ENCODE measurements around the gene TPRA1. TPM values are rescaled to one million over a fixed set of nuclear protein-coding genes. Genes with fewer than 3 reads are reported as not detected.

Gene TPRA1
- total and polyA plus RNA-seq, 9 of the 15 experiments (the other 6 are each of a cell fraction or from before 2014, with no cell fraction given), result 0.66 to 21.5 (median 11.1) TPM

DNA sequence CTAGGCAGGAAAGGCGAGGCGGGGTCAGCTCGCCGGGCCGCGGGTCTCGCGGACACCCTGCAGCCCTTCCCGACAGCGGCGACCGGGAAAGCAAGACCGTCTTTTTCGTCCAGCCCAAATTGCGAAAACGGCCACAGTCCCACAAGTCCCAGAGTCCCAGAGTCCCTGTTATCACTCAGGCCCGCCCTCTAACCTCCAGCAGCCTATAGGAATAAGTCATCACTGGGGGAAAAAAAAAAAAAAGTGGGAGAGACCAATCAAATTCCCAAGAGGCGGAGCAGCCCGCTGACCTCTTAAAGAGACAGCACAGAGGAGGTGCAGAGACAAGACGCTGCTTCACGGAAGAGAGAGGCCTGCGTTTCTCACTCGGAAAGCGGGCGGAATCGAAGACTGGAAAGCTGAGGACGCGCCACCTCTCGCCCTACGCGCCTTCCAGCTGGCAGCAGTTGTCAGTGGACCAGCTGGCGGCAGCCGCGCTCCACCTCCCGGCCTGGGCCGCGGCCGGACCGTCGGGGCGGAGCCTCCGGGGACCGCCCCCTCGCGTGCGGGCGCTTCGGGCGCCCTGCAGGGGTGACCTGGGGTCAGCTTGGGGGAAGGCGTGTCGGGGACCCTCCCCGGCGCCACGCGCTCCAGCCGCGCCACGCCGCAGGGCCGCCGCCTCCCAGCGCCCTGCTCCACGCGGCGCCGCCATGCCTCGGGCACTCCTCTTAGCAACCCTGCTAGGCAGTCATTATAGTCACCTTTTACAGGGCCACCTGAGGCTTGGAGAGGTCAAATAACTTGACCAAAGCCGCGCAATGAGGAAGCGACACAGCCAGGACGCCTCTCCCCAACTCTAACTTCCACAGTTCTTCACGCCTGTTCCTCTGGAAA is at the start of gene TPRA1 (continued):
- TF ChIP-seq, protein P1, sequence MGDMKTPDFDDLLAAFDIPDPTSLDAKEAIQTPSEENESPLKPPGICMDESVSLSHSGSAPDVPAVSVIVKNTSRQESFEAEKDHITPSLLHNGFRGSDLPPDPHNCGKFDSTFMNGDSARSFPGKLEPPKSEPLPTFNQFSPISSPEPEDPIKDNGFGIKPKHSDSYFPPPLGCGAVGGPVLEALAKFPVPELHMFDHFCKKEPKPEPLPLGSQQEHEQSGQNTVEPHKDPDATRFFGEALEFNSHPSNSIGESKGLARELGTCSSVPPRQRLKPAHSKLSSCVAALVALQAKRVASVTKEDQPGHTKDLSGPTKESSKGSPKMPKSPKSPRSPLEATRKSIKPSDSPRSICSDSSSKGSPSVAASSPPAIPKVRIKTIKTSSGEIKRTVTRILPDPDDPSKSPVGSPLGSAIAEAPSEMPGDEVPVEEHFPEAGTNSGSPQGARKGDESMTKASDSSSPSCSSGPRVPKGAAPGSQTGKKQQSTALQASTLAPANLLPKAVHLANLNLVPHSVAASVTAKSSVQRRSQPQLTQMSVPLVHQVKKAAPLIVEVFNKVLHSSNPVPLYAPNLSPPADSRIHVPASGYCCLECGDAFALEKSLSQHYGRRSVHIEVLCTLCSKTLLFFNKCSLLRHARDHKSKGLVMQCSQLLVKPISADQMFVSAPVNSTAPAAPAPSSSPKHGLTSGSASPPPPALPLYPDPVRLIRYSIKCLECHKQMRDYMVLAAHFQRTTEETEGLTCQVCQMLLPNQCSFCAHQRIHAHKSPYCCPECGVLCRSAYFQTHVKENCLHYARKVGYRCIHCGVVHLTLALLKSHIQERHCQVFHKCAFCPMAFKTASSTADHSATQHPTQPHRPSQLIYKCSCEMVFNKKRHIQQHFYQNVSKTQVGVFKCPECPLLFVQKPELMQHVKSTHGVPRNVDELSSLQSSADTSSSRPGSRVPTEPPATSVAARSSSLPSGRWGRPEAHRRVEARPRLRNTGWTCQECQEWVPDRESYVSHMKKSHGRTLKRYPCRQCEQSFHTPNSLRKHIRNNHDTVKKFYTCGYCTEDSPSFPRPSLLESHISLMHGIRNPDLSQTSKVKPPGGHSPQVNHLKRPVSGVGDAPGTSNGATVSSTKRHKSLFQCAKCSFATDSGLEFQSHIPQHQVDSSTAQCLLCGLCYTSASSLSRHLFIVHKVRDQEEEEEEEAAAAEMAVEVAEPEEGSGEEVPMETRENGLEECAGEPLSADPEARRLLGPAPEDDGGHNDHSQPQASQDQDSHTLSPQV (IDR thresholded peaks at IDR 0.05), result peak; percentile 75
- TF ChIP-seq, protein P2, sequence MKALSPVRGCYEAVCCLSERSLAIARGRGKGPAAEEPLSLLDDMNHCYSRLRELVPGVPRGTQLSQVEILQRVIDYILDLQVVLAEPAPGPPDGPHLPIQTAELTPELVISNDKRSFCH (CRISPR knock-in tag; IDR thresholded peaks at IDR 0.05), result no peak
- TF ChIP-seq, protein P2 (tag; IDR thresholded peaks at IDR 0.05), result peak; percentile 76; the same call in 1 of the 2 replicates
- TF ChIP-seq RBM15 (IDR thresholded peaks at IDR 0.05; ENCODE audit: insufficient read depth, low read length), result no peak
- TF ChIP-seq YY1 (IDR thresholded peaks at IDR 0.05; ENCODE audit: borderline replicate concordance in 1 of 3, control insufficient read depth in 1 of 3, extremely low read depth in 1 of 3, insufficient read depth in 3 of 3, insufficient read length in 1 of 3, insufficient replicate concordance in 2 of 3, low read depth in 1 of 3, low read length in 2 of 3), result peak in 2 of 3 experiments; percentile 66 to 74
- TF ChIP-seq MYC (IDR thresholded peaks at IDR 0.05; ENCODE audit: low read depth, low read length), result peak; percentile 95
- no peak for TF ChIP-seq MYC (CRISPR knock-in tag; IDR thresholded peaks at IDR 0.05; ENCODE audit: borderline replicate concordance, low read depth)
- TF ChIP-seq, protein P3, sequence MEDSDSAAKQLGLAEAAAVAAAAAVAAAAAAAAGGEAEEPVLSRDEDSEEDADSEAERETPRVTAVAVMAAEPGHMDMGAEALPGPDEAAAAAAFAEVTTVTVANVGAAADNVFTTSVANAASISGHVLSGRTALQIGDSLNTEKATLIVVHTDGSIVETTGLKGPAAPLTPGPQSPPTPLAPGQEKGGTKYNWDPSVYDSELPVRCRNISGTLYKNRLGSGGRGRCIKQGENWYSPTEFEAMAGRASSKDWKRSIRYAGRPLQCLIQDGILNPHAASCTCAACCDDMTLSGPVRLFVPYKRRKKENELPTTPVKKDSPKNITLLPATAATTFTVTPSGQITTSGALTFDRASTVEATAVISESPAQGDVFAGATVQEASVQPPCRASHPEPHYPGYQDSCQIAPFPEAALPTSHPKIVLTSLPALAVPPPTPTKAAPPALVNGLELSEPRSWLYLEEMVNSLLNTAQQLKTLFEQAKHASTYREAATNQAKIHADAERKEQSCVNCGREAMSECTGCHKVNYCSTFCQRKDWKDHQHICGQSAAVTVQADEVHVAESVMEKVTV (CRISPR knock-in tag; IDR thresholded peaks at IDR 0.05), result no peak
- TF ChIP-seq, protein P4, sequence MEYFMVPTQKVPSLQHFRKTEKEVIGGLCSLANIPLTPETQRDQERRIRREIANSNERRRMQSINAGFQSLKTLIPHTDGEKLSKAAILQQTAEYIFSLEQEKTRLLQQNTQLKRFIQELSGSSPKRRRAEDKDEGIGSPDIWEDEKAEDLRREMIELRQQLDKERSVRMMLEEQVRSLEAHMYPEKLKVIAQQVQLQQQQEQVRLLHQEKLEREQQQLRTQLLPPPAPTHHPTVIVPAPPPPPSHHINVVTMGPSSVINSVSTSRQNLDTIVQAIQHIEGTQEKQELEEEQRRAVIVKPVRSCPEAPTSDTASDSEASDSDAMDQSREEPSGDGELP (CRISPR knock-in tag; IDR thresholded peaks at IDR 0.05; ENCODE audit: borderline replicate concordance), result peak; percentile 96
- TF ChIP-seq, protein P5, sequence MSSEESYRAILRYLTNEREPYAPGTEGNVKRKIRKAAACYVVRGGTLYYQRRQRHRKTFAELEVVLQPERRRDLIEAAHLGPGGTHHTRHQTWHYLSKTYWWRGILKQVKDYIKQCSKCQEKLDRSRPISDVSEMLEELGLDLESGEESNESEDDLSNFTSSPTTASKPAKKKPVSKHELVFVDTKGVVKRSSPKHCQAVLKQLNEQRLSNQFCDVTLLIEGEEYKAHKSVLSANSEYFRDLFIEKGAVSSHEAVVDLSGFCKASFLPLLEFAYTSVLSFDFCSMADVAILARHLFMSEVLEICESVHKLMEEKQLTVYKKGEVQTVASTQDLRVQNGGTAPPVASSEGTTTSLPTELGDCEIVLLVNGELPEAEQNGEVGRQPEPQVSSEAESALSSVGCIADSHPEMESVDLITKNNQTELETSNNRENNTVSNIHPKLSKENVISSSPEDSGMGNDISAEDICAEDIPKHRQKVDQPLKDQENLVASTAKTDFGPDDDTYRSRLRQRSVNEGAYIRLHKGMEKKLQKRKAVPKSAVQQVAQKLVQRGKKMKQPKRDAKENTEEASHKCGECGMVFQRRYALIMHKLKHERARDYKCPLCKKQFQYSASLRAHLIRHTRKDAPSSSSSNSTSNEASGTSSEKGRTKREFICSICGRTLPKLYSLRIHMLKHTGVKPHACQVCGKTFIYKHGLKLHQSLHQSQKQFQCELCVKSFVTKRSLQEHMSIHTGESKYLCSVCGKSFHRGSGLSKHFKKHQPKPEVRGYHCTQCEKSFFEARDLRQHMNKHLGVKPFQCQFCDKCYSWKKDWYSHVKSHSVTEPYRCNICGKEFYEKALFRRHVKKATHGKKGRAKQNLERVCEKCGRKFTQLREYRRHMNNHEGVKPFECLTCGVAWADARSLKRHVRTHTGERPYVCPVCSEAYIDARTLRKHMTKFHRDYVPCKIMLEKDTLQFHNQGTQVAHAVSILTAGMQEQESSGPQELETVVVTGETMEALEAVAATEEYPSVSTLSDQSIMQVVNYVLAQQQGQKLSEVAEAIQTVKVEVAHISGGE (CRISPR knock-in tag; IDR thresholded peaks at IDR 0.05), result peak in 1 of 3 experiments; percentile 16; a peak in 1 of 6 replicates
- peak; percentile 97 for TF ChIP-seq TOE1 (IDR thresholded peaks at IDR 0.05; ENCODE audit: borderline replicate concordance)
- TF ChIP-seq TOE1 (CRISPR knock-in tag; IDR thresholded peaks at IDR 0.05; ENCODE audit: borderline replicate concordance, low read depth), result no peak
